WTC11 (cell line): ENCODE data around the gene ARHGAP15. TPM values are rescaled to one million over a fixed set of nuclear protein-coding genes. Genes with fewer than 3 reads are reported as not detected.

ENCODE experiments used
- ATAC-seq: fragments of 200-7000 bp; cut with Tn5 transposase; 2 replicates; pipeline ENCODE4 v1.10.0; 2021; ENCODE audit warnings: mild to moderate bottlenecking, moderate library complexity
- CTCF ChIA-PET: fragments of 300-600 bp; sonication (Branson Sonifier 250); formaldehyde crosslinking; loops from one replicate; lab custom pipeline; 2021; ENCODE audit warnings: antibody characterized with exemption; lab: Charles Lee
- POLR2A ChIA-PET: fragments of 350-600 bp; sonication (Branson Sonifier 250); formaldehyde crosslinking; loops from one replicate; lab custom pipeline; 2021; ENCODE audit warnings: antibody characterized with exemption; lab: Charles Lee
- DNase-seq: peaks from one replicate; pipeline ENCODE4 v3.0.0; 2021; ENCODE audit warnings: low spot score
- H3K27ac Mint-ChIP-seq: 2 replicates; pipeline ENCODE4 v1.8.0; 2021; ENCODE audit warnings: mixed read lengths
- H3K27me3 Mint-ChIP-seq: 2 replicates; pipeline ENCODE4 v1.8.0; 2021; ENCODE audit warnings: low read depth, mild to moderate bottlenecking, moderate library complexity, mixed read lengths
- H3K36me3 Mint-ChIP-seq: 2 replicates; pipeline ENCODE4 v1.8.0; 2021; ENCODE audit warnings: mixed read lengths
- H3K4me1 Mint-ChIP-seq: 2 replicates; pipeline ENCODE4 v1.8.0; 2022; ENCODE audit warnings: mixed read lengths
- H3K4me3 Mint-ChIP-seq: 2 replicates; pipeline ENCODE4 v1.8.0; 2021; ENCODE audit warnings: mild to moderate bottlenecking, moderate library complexity, mixed read lengths
- H3K9me3 Mint-ChIP-seq: 2 replicates; pipeline ENCODE4 v1.8.0; 2021; ENCODE audit warnings: mixed read lengths
- CBFB ChIP-seq: sonication (generic); formaldehyde crosslinking; IDR thresholded peaks from 2 replicates; pipeline ENCODE4 v1.8.1; 2022; ENCODE audit warnings: mild to moderate bottlenecking, low read depth, missing genetic modification reagents
- CTCF ChIP-seq: fragments of 200-600 bp; IDR thresholded peaks from 2 replicates; pipeline ENCODE4 v1.8.0; 2022; ENCODE audit warnings: antibody characterized with exemption
- ESRRA ChIP-seq: sonication (generic); formaldehyde crosslinking; IDR thresholded peaks from 2 replicates; pipeline ENCODE4 v1.8.1; 2022; ENCODE audit warnings: mild to moderate bottlenecking, missing genetic modification reagents, borderline replicate concordance
- GABPB1 ChIP-seq: sonication (generic); formaldehyde crosslinking; IDR thresholded peaks from 2 replicates; pipeline ENCODE4 v1.8.1; 2023; ENCODE audit warnings: mild to moderate bottlenecking, missing genetic modification reagents
- HMGXB4 ChIP-seq: sonication (generic); formaldehyde crosslinking; IDR thresholded peaks from 2 replicates; pipeline ENCODE4 v1.8.1; 2023; ENCODE audit warnings: mild to moderate bottlenecking, moderate library complexity, missing genetic modification reagents
- MAX ChIP-seq: sonication (generic); formaldehyde crosslinking; IDR thresholded peaks from 2 replicates; pipeline ENCODE4 v1.8.0; 2022; ENCODE audit warnings: mild to moderate bottlenecking, missing genetic modification reagents
- NR1H2 ChIP-seq: sonication (generic); formaldehyde crosslinking; IDR thresholded peaks from 2 replicates; pipeline ENCODE4 v1.9.0; 2021; ENCODE audit warnings: mild to moderate bottlenecking, moderate library complexity, missing genetic modification reagents
- PRDM15 ChIP-seq: sonication (generic); formaldehyde crosslinking; IDR thresholded peaks from 2 replicates; pipeline ENCODE4 v1.8.0; 2022; ENCODE audit warnings: missing genetic modification reagents
- PRRX2 ChIP-seq: fragments of 250-450 bp; sonication (Bioruptor Pico); IDR thresholded peaks from 2 replicates; pipeline ENCODE4 v1.8.0; 2021; ENCODE audit warnings: mild to moderate bottlenecking
- ZBTB21 ChIP-seq: sonication (generic); formaldehyde crosslinking; IDR thresholded peaks from 2 replicates; pipeline ENCODE4 v1.8.1; 2023; ENCODE audit warnings: mild to moderate bottlenecking, missing genetic modification reagents, borderline replicate concordance
- ZBTB43 ChIP-seq: sonication (generic); formaldehyde crosslinking; IDR thresholded peaks from 2 replicates; pipeline ENCODE4 v1.8.1; 2023; ENCODE audit warnings: mild to moderate bottlenecking, missing genetic modification reagents
- ZNF219 ChIP-seq: sonication (generic); formaldehyde crosslinking; IDR thresholded peaks from 2 replicates; pipeline ENCODE4 v1.8.0; 2023; ENCODE audit warnings: missing genetic modification reagents, mild to moderate bottlenecking, borderline replicate concordance
- ZNF532 ChIP-seq: fragments of 250-450 bp; sonication (Bioruptor Pico); IDR thresholded peaks from 2 replicates; pipeline ENCODE4 v1.9.0; 2021; ENCODE audit warnings: mild to moderate bottlenecking, borderline replicate concordance
- total RNA-seq: library from RNA; stranded (reverse); gene quantifications from 3 replicates; pipeline ENCODE4 v1.2.3, GENCODE V29; 2021

Gene ARHGAP15
- total RNA-seq, 1 experiment from 2014 or later = 0.28 TPM

GRCh38 chr2:143123911-143124310, 5.3 kb upstream of the ARHGAP15 start (continued):
- TF ChIP-seq ZBTB43 (CRISPR knock-in tag) = no peak
- TF ChIP-seq, all 79 proteins: peak for 0

GRCh38 chr2:143124445-143124844, 4.8 kb upstream of the ARHGAP15 start:
- DNase-seq = no peak
- Mint-ChIP-seq H3K9me3 (no peaks in the 10 kb centered on the region), H3K4me3 (no peak overlapping the region), H3K27ac (no peak overlapping the region), H3K4me1 (peaks cover 4% of the 10 kb centered on the region), H3K27me3 (no peaks in the 10 kb centered on the region), H3K36me3 (no peaks in the 10 kb centered on the region)
- TF ChIP-seq CTCF (no peak), MAX (CRISPR knock-in tag) (no peak), NR1H2 (CRISPR knock-in tag) (no peak), HMGXB4 (CRISPR knock-in tag) (no peak)
- ChIA-PET CTCF (interaction anchor here (1.1 kb wide), 2 partner anchors 13 to 90 kb away, joined by 3 to 6 read pairs; no protein-coding TSS in a partner anchor), POLR2A (no interaction called here)
- ATAC-seq = no peak

- no peaks in the 10 kb centered on the region for H3K27me3 Mint-ChIP-seq
- ATAC-seq (no peak), DNase-seq (no peak)
- no peak overlapping the region for H3K4me3 Mint-ChIP-seq
- POLR2A ChIA-PET = no interaction called here
- H3K4me1 Mint-ChIP-seq = peaks cover 4% of the 10 kb centered on the region
- no peak overlapping the region for H3K27ac Mint-ChIP-seq
- TF ChIP-seq CBFB (CRISPR knock-in tag) (no peak), ESRRA (no peak), ZNF219 (CRISPR knock-in tag) (no peak), ZNF532 (CRISPR knock-in tag) (no peak), HMGXB4 (CRISPR knock-in tag) (no peak), PRDM15 (no peak), PRRX2 (CRISPR knock-in tag) (no peak), ZBTB21 (CRISPR knock-in tag) (no peak), GABPB1 (no peak)
- CTCF ChIA-PET = no interaction called here
- H3K36me3 Mint-ChIP-seq = no peaks in the 10 kb centered on the region
- no peaks in the 10 kb centered on the region for H3K9me3 Mint-ChIP-seq
Measured at GRCh38 chr2:143125717-143126116, 3.5 kb upstream of the ARHGAP15 start.
